ENCODE results near the gene UBAP1.
"Not testable (repeated sequence)": the region's sequence is repeated elsewhere in the genome, so short reads cannot be mapped to it uniquely, and the experiment has no call there.

Gene UBAP1

DNA sequence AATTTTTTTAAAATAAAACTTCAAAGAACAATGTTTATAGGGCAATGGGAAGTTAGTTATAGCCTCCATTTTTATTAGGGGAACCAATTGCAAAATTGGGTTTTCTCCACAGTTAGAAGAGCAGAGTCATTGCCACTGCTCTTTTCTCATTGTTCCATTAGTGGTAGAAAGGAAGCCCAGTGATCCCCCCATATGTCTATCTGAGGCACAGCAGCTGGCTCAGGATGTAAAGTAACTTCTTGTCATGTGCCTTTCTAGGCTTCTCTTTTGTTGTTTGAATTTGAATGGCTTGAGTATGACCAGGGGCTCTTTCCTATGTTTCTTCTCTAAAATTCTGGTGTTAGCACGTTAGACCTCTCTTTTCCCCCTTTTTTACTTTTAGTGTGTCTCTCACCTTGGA, 61.2 kb downstream of the UBAP1 start:
- H3K27ac ChIP-seq (ENCODE audit: low read length), result no peak overlapping the region
- H3K4me3 ChIP-seq (ENCODE audit: low read length), result no peak overlapping the region
- TF ChIP-seq EZH2 (optimal IDR thresholded peaks at IDR 0.05; ENCODE audit: low read depth, low read length) (no peak), EZH2phosphoT487 (IDR thresholded peaks at IDR 0.05; ENCODE audit: low read length) (no peak)
- TF ChIP-seq, protein P1, sequence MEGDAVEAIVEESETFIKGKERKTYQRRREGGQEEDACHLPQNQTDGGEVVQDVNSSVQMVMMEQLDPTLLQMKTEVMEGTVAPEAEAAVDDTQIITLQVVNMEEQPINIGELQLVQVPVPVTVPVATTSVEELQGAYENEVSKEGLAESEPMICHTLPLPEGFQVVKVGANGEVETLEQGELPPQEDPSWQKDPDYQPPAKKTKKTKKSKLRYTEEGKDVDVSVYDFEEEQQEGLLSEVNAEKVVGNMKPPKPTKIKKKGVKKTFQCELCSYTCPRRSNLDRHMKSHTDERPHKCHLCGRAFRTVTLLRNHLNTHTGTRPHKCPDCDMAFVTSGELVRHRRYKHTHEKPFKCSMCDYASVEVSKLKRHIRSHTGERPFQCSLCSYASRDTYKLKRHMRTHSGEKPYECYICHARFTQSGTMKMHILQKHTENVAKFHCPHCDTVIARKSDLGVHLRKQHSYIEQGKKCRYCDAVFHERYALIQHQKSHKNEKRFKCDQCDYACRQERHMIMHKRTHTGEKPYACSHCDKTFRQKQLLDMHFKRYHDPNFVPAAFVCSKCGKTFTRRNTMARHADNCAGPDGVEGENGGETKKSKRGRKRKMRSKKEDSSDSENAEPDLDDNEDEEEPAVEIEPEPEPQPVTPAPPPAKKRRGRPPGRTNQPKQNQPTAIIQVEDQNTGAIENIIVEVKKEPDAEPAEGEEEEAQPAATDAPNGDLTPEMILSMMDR (IDR thresholded peaks at IDR 0.05; ENCODE audit: low read length), result no peak
- no peak overlapping the region for H3K4me2 ChIP-seq (ENCODE audit: low read depth, low read length)
- peaks cover 6% of the 10 kb centered on the region; the same call in 1 of the 2 replicates for H3K79me2 ChIP-seq (ENCODE audit: low read length)
- H3K9me2 ChIP-seq (replicated peaks; ENCODE audit: insufficient read depth, low read length), result no peaks in the 10 kb centered on the region
- DNase-seq, result no peak
- H3F3A ChIP-seq (ENCODE audit: insufficient read depth, low read length), result no peaks in the 10 kb centered on the region
- H2AFZ ChIP-seq (ENCODE audit: low read length), result no peak overlapping the region
- H3K4me1 ChIP-seq (ENCODE audit: low read length), result no peaks in the 10 kb centered on the region
- no peaks in the 10 kb centered on the region for H3K27me3 ChIP-seq (replicated peaks; ENCODE audit: insufficient read depth, low read length)
- H3K9me3 ChIP-seq (replicated peaks; ENCODE audit: insufficient read depth, low read length), result no peaks in the 10 kb centered on the region
- H3K36me3 ChIP-seq (replicated peaks; ENCODE audit: insufficient read depth, low read length), result no peaks in the 10 kb centered on the region
- no peaks in the 10 kb centered on the region for H4K20me1 ChIP-seq (ENCODE audit: insufficient read depth, low read length)
- H3K9ac ChIP-seq (ENCODE audit: low read length), result no peak overlapping the region

DNA sequence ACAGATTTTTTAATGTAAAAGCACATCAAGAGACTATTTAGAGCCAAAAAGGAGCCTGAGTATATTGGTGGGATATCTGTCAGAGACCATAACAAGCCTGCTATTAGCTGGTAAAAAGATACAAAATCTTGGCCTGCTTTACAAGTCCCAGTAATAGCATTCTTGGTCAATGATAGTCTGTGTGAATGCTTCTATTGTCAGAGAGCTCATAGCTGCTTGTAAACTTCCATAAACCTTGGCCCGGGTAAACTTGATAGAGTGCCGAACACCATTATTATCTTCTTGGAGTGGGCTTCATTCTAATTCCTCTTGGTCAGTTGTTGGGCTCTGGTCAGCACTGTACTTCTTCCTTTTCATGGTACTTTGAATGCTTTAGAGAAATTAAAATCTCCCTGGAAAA, 64.0 kb downstream of the UBAP1 start:
- no peaks in the 10 kb centered on the region for H3K9me2 ChIP-seq (replicated peaks; ENCODE audit: insufficient read depth, low read length)
- no peaks in the 10 kb centered on the region for H3K27me3 ChIP-seq (replicated peaks; ENCODE audit: insufficient read depth, low read length)
- no peak overlapping the region for H3K9ac ChIP-seq (ENCODE audit: low read length)
- no peak overlapping the region for H3K27ac ChIP-seq (ENCODE audit: low read length)
- H3K36me3 ChIP-seq (replicated peaks; ENCODE audit: insufficient read depth, low read length), result no peaks in the 10 kb centered on the region
- peaks cover 9% of the 10 kb centered on the region for H3K79me2 ChIP-seq (ENCODE audit: low read length)
- TF ChIP-seq, protein P1 (IDR thresholded peaks at IDR 0.05; ENCODE audit: low read length), result no peak
- TF ChIP-seq EZH2phosphoT487 (IDR thresholded peaks at IDR 0.05; ENCODE audit: low read length) (no peak), EZH2 (optimal IDR thresholded peaks at IDR 0.05; ENCODE audit: low read depth, low read length) (no peak)
- no peaks in the 10 kb centered on the region for H3F3A ChIP-seq (ENCODE audit: insufficient read depth, low read length)
- no peaks in the 10 kb centered on the region for H3K9me3 ChIP-seq (replicated peaks; ENCODE audit: insufficient read depth, low read length)
- no peak for DNase-seq
- H4K20me1 ChIP-seq (ENCODE audit: insufficient read depth, low read length), result no peaks in the 10 kb centered on the region
- H3K4me2 ChIP-seq (ENCODE audit: low read depth, low read length), result no peak overlapping the region
- no peak overlapping the region for H2AFZ ChIP-seq (ENCODE audit: low read length)
- H3K4me1 ChIP-seq (ENCODE audit: low read length), result no peaks in the 10 kb centered on the region
- H3K4me3 ChIP-seq (ENCODE audit: low read length), result no peak overlapping the region

DNA sequence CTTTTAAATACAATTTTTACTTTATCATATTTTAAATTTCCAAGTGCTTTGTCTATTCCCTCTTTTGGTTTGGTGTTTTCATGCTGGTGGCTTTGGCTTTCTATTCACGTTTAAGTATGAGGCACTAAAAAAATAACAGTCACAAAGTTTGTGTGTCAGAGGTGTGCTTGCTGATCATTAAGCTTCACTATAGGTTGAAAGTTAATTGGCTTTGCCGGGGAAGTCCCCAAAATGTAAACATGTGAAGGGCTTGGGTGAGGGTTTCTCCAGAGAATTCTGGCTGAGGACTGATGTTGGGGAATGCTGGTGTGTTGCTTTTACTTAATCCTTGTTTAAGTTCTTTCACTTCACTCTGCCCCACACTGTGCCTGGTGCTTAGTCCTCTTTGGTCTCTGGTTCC, 66.4 kb downstream of the UBAP1 start:
- H2AFZ ChIP-seq (ENCODE audit: low read length); H3K36me3 ChIP-seq (replicated peaks; ENCODE audit: insufficient read depth, low read length); H3K9me3 ChIP-seq (replicated peaks; ENCODE audit: insufficient read depth, low read length); H3K9ac ChIP-seq (ENCODE audit: low read length); H3K27ac ChIP-seq (ENCODE audit: low read length); H3K27me3 ChIP-seq (replicated peaks; ENCODE audit: insufficient read depth, low read length); H3F3A ChIP-seq (ENCODE audit: insufficient read depth, low read length); H3K4me3 ChIP-seq (ENCODE audit: low read length); H3K4me1 ChIP-seq (ENCODE audit: low read length); H3K4me2 ChIP-seq (ENCODE audit: low read depth, low read length); H3K9me2 ChIP-seq (replicated peaks; ENCODE audit: insufficient read depth, low read length); DNase-seq; H3K79me2 ChIP-seq (ENCODE audit: low read length); H4K20me1 ChIP-seq (ENCODE audit: insufficient read depth, low read length): not testable (repeated sequence)

DNA sequence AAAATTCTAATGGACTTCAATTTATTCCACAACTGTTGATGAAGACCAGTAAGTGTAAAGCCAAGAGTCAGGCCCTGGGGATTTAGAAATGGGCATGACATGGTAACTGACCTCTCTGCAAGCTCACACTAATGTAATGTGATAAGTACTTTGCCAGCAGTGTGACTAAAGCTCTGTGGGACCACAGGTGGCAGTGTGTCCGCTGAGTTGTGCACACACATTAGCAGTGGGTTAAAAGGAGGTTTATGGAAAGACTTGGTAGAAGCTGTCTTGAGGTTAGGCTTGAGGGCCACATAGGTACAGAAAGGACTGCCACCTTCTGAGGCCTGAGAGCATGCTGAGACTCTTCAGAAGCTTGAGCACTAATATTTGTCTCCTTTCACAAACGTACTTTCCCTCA, 67.6 kb downstream of the UBAP1 start:
- Histone ChIP-seq H3K27ac (ENCODE audit: low read length) (no peak overlapping the region), H3K9me3 (replicated peaks; ENCODE audit: insufficient read depth, low read length) (no peaks in the 10 kb centered on the region), H3K9ac (ENCODE audit: low read length) (no peak overlapping the region), H3F3A (ENCODE audit: insufficient read depth, low read length) (no peaks in the 10 kb centered on the region), H3K4me1 (ENCODE audit: low read length) (no peaks in the 10 kb centered on the region), H3K79me2 (ENCODE audit: low read length) (peaks cover 3% of the 10 kb centered on the region), H3K27me3 (replicated peaks; ENCODE audit: insufficient read depth, low read length) (no peaks in the 10 kb centered on the region), H3K4me3 (ENCODE audit: low read length) (no peak overlapping the region), H3K36me3 (replicated peaks; ENCODE audit: insufficient read depth, low read length) (peaks cover 5% of the 10 kb centered on the region; the same call in 1 of the 2 replicates), H2AFZ (ENCODE audit: low read length) (no peak overlapping the region), H3K4me2 (ENCODE audit: low read depth, low read length) (no peak overlapping the region), H3K9me2 (replicated peaks; ENCODE audit: insufficient read depth, low read length) (no peaks in the 10 kb centered on the region), H4K20me1 (ENCODE audit: insufficient read depth, low read length) (0 out of 2 replicates have a peak, but pooled peaks cover 4% of the 10 kb centered on the region)
- TF ChIP-seq, protein P1 (IDR thresholded peaks at IDR 0.05; ENCODE audit: low read length), result no peak
- TF ChIP-seq EZH2 (optimal IDR thresholded peaks at IDR 0.05; ENCODE audit: low read depth, low read length), result no peak
- no peak for DNase-seq

DNA sequence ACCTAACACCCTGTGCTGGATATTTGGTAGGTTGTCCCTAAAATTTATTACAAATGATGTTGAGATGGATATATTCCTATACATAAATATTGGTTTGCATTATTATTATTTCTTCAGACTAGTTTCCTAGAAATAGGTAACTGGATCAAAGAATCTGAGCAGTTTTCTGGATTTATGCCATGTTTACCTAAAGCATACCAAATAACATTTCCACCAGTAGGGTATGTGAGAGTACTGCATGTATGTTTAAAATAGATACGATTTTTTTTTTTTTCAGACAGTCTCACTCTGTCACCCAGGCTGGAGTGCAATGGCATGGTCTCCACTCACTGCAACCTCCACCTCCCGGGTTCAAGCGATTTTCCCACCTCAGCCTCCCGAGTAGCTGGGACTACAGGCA, 68.9 kb downstream of the UBAP1 start:
- not testable (repeated sequence) for H4K20me1 ChIP-seq (ENCODE audit: insufficient read depth, low read length); H3K9me2 ChIP-seq (replicated peaks; ENCODE audit: insufficient read depth, low read length); H3K27me3 ChIP-seq (replicated peaks; ENCODE audit: insufficient read depth, low read length); H3K4me2 ChIP-seq (ENCODE audit: low read depth, low read length); H3K4me3 ChIP-seq (ENCODE audit: low read length); H3K9me3 ChIP-seq (replicated peaks; ENCODE audit: insufficient read depth, low read length); H3F3A ChIP-seq (ENCODE audit: insufficient read depth, low read length); H3K27ac ChIP-seq (ENCODE audit: low read length); H3K9ac ChIP-seq (ENCODE audit: low read length); DNase-seq; H3K4me1 ChIP-seq (ENCODE audit: low read length); H2AFZ ChIP-seq (ENCODE audit: low read length); H3K36me3 ChIP-seq (replicated peaks; ENCODE audit: insufficient read depth, low read length); H3K79me2 ChIP-seq (ENCODE audit: low read length)
